ENCODE data around the gene RAP2A. TPM values are rescaled to one million over a fixed set of nuclear protein-coding genes. Genes with fewer than 3 reads are reported as not detected.

Gene RAP2A
- total RNA-seq, 2 donors from 2014 or later, result 4.3 to 7.3 TPM

DNA sequence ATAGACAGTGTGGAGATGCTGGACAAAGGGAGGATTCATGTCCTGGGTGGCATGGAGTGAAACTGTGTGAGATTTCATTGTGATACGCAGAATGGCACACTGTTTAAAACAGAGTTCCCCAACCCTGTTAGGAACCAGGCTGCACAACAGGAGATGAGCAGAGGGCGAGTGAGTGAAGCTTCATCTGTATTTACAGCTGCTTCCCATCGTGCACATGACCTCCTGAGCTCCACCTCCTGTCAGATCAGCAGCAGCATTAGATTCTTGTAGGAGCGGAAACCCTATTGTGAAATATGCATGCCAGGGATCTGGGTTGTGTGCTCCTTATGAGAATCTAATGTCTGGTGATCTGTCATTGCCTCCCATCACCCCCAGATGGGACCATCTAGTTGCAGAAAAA, 72.5 kb downstream of the RAP2A start:
- Histone ChIP-seq H3K27ac (no peak overlapping the region), H3K9me3 (no peaks in the 10 kb centered on the region), H3K36me3 (replicated peaks in 1 of 2; ENCODE audit: insufficient read depth in 1 of 2, low read depth in 2 of 2) (no peaks in the 10 kb centered on the region), H3K4me3 (no peak overlapping the region), H3K4me1 (peaks cover 10% of the 10 kb centered on the region), H3K27me3 (no peaks in the 10 kb centered on the region)
- intact Hi-C loops (cut with DNase I), result no loop called here
- DNase-seq, result peak in 1 of 4 donors; percentile 15
- no peak for ATAC-seq
- 51 to 86% methylated on average over 2 to 4 of the region's 4 CpGs for WGBS, 2 donors
- TF ChIP-seq, protein P1, sequence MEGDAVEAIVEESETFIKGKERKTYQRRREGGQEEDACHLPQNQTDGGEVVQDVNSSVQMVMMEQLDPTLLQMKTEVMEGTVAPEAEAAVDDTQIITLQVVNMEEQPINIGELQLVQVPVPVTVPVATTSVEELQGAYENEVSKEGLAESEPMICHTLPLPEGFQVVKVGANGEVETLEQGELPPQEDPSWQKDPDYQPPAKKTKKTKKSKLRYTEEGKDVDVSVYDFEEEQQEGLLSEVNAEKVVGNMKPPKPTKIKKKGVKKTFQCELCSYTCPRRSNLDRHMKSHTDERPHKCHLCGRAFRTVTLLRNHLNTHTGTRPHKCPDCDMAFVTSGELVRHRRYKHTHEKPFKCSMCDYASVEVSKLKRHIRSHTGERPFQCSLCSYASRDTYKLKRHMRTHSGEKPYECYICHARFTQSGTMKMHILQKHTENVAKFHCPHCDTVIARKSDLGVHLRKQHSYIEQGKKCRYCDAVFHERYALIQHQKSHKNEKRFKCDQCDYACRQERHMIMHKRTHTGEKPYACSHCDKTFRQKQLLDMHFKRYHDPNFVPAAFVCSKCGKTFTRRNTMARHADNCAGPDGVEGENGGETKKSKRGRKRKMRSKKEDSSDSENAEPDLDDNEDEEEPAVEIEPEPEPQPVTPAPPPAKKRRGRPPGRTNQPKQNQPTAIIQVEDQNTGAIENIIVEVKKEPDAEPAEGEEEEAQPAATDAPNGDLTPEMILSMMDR (IDR thresholded peaks at IDR 0.05), result no peak
- TF ChIP-seq POLR2A (IDR thresholded peaks at IDR 0.05), result no peak

DNA sequence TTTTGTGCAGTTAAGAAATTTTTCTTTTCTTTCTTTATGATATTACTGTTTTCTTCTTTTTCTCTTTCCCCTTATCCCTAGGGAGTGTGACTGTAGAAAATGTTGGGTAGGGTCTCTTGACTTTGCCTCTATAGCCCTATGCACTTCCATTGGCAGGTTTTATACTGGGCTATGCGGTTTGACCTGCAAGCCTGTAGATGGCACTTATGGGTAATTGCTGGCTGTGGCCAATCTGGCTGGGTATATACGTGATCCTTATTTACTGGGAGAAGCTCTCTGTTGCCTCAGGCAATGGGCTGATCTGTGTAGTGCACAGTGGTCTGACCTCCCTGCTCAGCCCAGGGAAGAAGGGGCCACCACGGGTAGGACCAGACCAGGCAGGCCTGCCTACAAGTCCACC, 78.8 kb downstream of the RAP2A start:
- no peak for ATAC-seq
- Histone ChIP-seq H3K27me3 (no peaks in the 10 kb centered on the region), H3K36me3 (replicated peaks in 1 of 2; ENCODE audit: insufficient read depth in 1 of 2, low read depth in 2 of 2) (no peaks in the 10 kb centered on the region), H3K9me3 (no peaks in the 10 kb centered on the region), H3K4me3 (no peak overlapping the region), H3K27ac (no peak overlapping the region), H3K4me1 (no peaks in the 10 kb centered on the region)
- intact Hi-C loops (cut with DNase I), result no loop called here
- TF ChIP-seq POLR2A (IDR thresholded peaks at IDR 0.05), result no peak
- TF ChIP-seq, protein P1 (IDR thresholded peaks at IDR 0.05), result no peak
- 68 to 92% methylated on average over 2 to 3 of the region's 3 CpGs for WGBS, 2 donors
- DNase-seq, result no peak

DNA sequence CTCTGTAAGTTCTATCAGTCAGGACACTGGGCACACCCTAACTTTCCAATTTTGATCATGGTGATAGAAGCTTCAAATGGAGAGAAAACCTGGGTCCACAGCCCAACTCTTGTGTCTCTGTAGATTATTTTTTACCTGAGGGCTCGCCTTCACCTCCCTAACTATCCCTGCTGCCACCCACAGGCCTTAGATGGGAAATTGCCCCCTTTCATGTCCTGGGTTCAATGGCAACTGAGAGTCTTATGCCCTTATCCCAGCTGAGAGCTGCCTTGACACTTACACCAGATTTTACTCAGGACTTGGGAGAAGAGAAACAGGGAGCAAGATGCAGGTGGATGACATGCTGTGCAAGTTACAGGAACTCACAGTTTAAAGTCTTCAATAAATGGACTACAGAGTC, 81.7 kb downstream of the RAP2A start:
- 44 to 82% methylated on average over 1 of the region's 1 CpG for WGBS, 2 donors
- intact Hi-C loops (cut with DNase I), result no loop called here
- ATAC-seq (no peak), DNase-seq (no peak)
- no peaks in the 10 kb centered on the region for H3K9me3 ChIP-seq
- H3K4me1 ChIP-seq, result no peaks in the 10 kb centered on the region
- no peaks in the 10 kb centered on the region for H3K36me3 ChIP-seq (replicated peaks in 1 of 2; ENCODE audit: insufficient read depth in 1 of 2, low read depth in 2 of 2)
- TF ChIP-seq POLR2A (IDR thresholded peaks at IDR 0.05), result no peak
- TF ChIP-seq, protein P1 (IDR thresholded peaks at IDR 0.05), result no peak
- no peaks in the 10 kb centered on the region for H3K27me3 ChIP-seq
- H3K4me3 ChIP-seq, result no peak overlapping the region
- no peak overlapping the region for H3K27ac ChIP-seq

DNA sequence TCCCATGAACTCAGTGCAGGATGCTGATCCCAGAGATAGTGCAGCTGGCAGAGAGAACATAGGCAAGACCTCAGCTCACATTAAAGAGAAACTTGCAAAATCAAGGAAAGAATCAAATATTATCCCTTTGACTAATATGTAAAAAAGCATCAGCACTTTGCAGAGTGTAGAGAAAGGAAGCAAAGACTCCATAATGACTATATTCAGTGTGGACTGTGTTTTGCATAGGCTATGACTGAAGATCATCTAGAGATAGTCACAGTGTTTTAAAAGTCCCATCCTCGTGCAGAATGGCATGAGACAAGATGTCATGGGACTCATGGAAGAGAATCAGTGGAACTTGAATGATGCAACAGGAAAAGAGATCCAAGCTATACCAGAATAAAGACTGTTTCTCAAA, 84.0 kb downstream of the RAP2A start:
- ATAC-seq, result no peak
- no peak for DNase-seq
- Histone ChIP-seq H3K36me3 (replicated peaks in 1 of 2; ENCODE audit: insufficient read depth in 1 of 2, low read depth in 2 of 2) (no peaks in the 10 kb centered on the region), H3K27me3 (no peaks in the 10 kb centered on the region), H3K9me3 (no peaks in the 10 kb centered on the region), H3K4me1 (no peaks in the 10 kb centered on the region), H3K4me3 (no peak overlapping the region), H3K27ac (no peak overlapping the region)
- TF ChIP-seq POLR2A (IDR thresholded peaks at IDR 0.05), result no peak
- TF ChIP-seq, protein P1 (IDR thresholded peaks at IDR 0.05), result no peak
- 26 to 53% methylated on average over 1 of the region's 1 CpG for WGBS, 2 donors
- intact Hi-C loops (cut with DNase I), result no loop called here

Small RNA genes lying within 50 kb of the gene (small RNA-seq; reads per million reads assigned to genes)
- not detected for gene AL442067.1

Other genes with a start within 250 kb of the RAP2A start
- 10 to 100 TPM; 47.5 to 50.8 TPM for gene MBNL2, start 211.8 kb upstream of the RAP2A start, total RNA-seq

Measured in body of pancreas (tissue), 4 donors.